GM23248 (cell line): ENCODE measurements around the gene POTEE. TPM values are rescaled to one million over a fixed set of nuclear protein-coding genes. Genes with fewer than 3 reads are reported as not detected.
"Not testable (repeated sequence)": the region's sequence is repeated elsewhere in the genome, so short reads cannot be mapped to it uniquely, and the experiment has no call there.

Source experiments
- DNase-seq: peaks from one replicate; pipeline ENCODE4 v3.0.0-alpha.2; 2015
- H2AFZ ChIP-seq: fragments of 200-600 bp; sonication (generic); 2 replicates; pipeline ENCODE4 v1.6.1; 2016; ENCODE audit warnings: antibody characterized with exemption
- H3F3A ChIP-seq: fragments of 200-600 bp; sonication (generic); 2 replicates; pipeline ENCODE4 v1.6.1; 2016; ENCODE audit warnings: mild to moderate bottlenecking, antibody characterized with exemption, mixed run types; ENCODE audit not compliant: insufficient read depth
- H3K27ac ChIP-seq: fragments of 200-600 bp; sonication (generic); 2 replicates; pipeline ENCODE4 v1.5.1; 2016; ENCODE audit warnings: mild to moderate bottlenecking
- H3K27me3 ChIP-seq: fragments of 200-600 bp; sonication (generic); replicated peaks from 2 replicates; pipeline ENCODE4 v1.6.1; 2016; ENCODE audit warnings: mild to moderate bottlenecking; ENCODE audit not compliant: insufficient read depth
- H3K36me3 ChIP-seq: fragments of 200-600 bp; sonication (generic); 2 replicates; pipeline ENCODE4 v1.6.1; 2016; ENCODE audit warnings: low read depth, mild to moderate bottlenecking
- H3K4me1 ChIP-seq: fragments of 200-600 bp; sonication (generic); 2 replicates; pipeline ENCODE4 v1.6.1; 2016; ENCODE audit warnings: mild to moderate bottlenecking; ENCODE audit not compliant: insufficient read depth
- H3K4me2 ChIP-seq: fragments of 200-600 bp; sonication (generic); one replicate; pipeline ENCODE4 v1.6.1; 2016; ENCODE audit warnings: mild to moderate bottlenecking; ENCODE audit not compliant: unreplicated experiment
- H3K4me3 ChIP-seq: fragments of 200-600 bp; sonication (generic); 2 replicates; pipeline ENCODE4 v1.5.1; 2016; ENCODE audit warnings: mild to moderate bottlenecking
- H3K79me2 ChIP-seq: fragments of 200-600 bp; sonication (generic); 2 replicates; pipeline ENCODE4 v1.6.1; 2016; ENCODE audit warnings: mild to moderate bottlenecking; ENCODE audit not compliant: insufficient read depth
- H3K9ac ChIP-seq: fragments of 200-600 bp; sonication (generic); 2 replicates; pipeline ENCODE4 v1.6.1; 2016; ENCODE audit warnings: mild to moderate bottlenecking
- H3K9me2 ChIP-seq: fragments of 200-600 bp; sonication (generic); 2 replicates; pipeline ENCODE4 v1.6.1; 2016; ENCODE audit warnings: mixed run types, mild to moderate bottlenecking, moderate library complexity; ENCODE audit not compliant: insufficient read depth
- H3K9me3 ChIP-seq: fragments of 200-600 bp; sonication (generic); one replicate; pipeline ENCODE4 v1.6.1; 2017; ENCODE audit warnings: low read depth
- H4K20me1 ChIP-seq: fragments of 200-600 bp; sonication (generic); 2 replicates; pipeline ENCODE4 v1.6.0; 2016; ENCODE audit not compliant: insufficient read depth
- WGBS, 2 experiments: methylation state at CpG; one replicate each; pipeline ENCODE4 v1.1.6; 2015 to 2017; ENCODE audit warnings: low lambda C conversion rate in 2 of 2, low coverage in 1 of 2; ENCODE audit errors: missing lambda C conversion rate in 2 of 2; 5-methylcytosine and 5-hydroxymethylcytosine counted together
- in situ Hi-C: fragments of 300-500 bp; cut with MboI; formaldehyde crosslinking; loops from 2 replicates; pipeline ENCODE4 v1.15.0; 2020
- polyA plus RNA-seq: library from polyadenylated mRNA; unstranded; fragments of >200 nt; fragmentation: Nextera tagmentation; extraction: Ambion mirVana; gene quantifications from 2 replicates; pipeline ENCODE4 v1.2.1, GENCODE V29; 2016
- small RNA-seq: library from RNA; depleted of rRNA; stranded (forward); fragments of <200 nt; gene quantifications from one replicate; pipeline ENCODE3, GENCODE V24; 2014; ENCODE audit warnings: low read depth, low replicate concordance
- total RNA-seq: library from RNA; depleted of rRNA; stranded (reverse); fragments of >200 nt; shearing (Covaris generic); gene quantifications from 2 replicates; pipeline ENCODE4 v1.2.3, GENCODE V29; 2014; rRNA removed

Gene POTEE
- total and polyA plus RNA-seq, 2 experiments from 2014 or later = 0.78 TPM; not detected in 1

DNA sequence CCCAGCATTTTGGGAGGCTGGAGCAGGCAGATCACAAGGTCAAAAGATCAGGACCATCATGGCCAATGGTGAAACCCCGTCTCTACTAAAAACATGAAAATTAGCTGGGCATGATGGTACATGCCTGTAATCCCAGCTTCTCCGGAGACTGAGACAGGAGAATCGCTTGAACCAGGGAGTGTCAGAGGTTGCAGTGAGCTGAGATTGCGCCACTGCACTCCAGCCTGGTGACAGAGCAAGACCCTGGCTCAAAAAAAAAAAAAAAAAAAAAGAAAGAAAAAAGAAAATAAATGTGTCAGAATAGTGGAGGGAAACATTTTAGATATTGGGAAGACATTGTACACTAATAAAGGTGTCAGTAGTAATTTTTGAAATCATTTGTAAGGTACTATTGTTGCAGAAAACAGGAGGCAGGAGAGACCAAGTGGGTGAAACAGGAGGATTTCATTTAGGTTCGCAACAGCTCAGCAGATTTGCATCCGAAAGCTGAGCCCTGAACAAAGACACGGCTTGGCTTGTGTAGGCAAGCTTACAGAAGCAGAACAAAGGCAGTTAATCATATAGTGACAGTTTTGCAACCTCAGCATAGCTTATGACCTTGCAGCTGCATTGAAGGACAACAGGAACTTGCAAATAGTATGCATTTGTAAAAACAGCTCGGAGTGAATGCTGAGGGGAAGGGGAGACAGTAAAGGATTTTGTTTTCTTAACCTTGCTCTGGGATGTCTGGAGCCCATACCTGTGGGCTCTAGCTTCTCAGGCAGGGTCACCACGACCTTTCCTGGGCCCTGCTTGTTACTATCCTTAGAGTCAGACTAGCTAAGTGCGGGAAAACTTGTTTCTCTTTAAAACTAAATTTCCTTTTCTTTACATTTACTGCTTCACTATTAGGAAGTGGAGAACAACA lies 26.5 kb downstream of the POTEE start:
- DNase-seq, H3K9ac ChIP-seq, in situ Hi-C loops, H3K27me3 ChIP-seq, H3K9me2 ChIP-seq, H3F3A ChIP-seq, H3K9me3 ChIP-seq, H3K4me3 ChIP-seq, H3K79me2 ChIP-seq, H3K4me2 ChIP-seq, H3K36me3 ChIP-seq, H3K4me1 ChIP-seq, H4K20me1 ChIP-seq, H3K27ac ChIP-seq, H2AFZ ChIP-seq: not testable (repeated sequence)
- WGBS, 2 experiments = 4 to 12% methylated on average over 7 to 10 of the region's 10 CpGs

Small RNA genes within 50 kb of the gene (small RNA-seq; reads per million reads assigned to genes)
- gene AC009477.1 (not detected), gene RNU6-127P (not detected)

Other genes with a start within 250 kb of the POTEE start
- 118 and 125 TPM in 2 replicates for gene FAM168B, start 116.1 kb upstream of the POTEE start, total RNA-seq
- 47.2 and 47.6 TPM in 2 replicates for gene FAM168B, start 116.1 kb upstream of the POTEE start, polyA plus RNA-seq
- 75.8 and 94.7 TPM in 2 replicates for gene PLEKHB2, start 104.2 kb upstream of the POTEE start, total RNA-seq
- gene PLEKHB2, start 104.2 kb upstream of the POTEE start, polyA plus RNA-seq = 70.7 and 71.7 TPM in 2 replicates
- not detected in 2 replicates for gene RAB6D, start 154.6 kb downstream of the POTEE start, total RNA-seq
- 0.15 and 0.27 TPM in 2 replicates for gene RAB6D, start 154.6 kb downstream of the POTEE start, polyA plus RNA-seq